Measurements from ENCODE around the gene TRABD2A. TPM values are rescaled to one million over a fixed set of nuclear protein-coding genes. Genes with fewer than 3 reads are reported as not detected.

The TRABD2A gene, protein sequence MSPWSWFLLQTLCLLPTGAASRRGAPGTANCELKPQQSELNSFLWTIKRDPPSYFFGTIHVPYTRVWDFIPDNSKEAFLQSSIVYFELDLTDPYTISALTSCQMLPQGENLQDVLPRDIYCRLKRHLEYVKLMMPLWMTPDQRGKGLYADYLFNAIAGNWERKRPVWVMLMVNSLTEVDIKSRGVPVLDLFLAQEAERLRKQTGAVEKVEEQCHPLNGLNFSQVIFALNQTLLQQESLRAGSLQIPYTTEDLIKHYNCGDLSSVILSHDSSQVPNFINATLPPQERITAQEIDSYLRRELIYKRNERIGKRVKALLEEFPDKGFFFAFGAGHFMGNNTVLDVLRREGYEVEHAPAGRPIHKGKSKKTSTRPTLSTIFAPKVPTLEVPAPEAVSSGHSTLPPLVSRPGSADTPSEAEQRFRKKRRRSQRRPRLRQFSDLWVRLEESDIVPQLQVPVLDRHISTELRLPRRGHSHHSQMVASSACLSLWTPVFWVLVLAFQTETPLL
- polyA plus RNA-seq (2013), result 10.7 and 12.4 TPM in 2 replicates

DNA sequence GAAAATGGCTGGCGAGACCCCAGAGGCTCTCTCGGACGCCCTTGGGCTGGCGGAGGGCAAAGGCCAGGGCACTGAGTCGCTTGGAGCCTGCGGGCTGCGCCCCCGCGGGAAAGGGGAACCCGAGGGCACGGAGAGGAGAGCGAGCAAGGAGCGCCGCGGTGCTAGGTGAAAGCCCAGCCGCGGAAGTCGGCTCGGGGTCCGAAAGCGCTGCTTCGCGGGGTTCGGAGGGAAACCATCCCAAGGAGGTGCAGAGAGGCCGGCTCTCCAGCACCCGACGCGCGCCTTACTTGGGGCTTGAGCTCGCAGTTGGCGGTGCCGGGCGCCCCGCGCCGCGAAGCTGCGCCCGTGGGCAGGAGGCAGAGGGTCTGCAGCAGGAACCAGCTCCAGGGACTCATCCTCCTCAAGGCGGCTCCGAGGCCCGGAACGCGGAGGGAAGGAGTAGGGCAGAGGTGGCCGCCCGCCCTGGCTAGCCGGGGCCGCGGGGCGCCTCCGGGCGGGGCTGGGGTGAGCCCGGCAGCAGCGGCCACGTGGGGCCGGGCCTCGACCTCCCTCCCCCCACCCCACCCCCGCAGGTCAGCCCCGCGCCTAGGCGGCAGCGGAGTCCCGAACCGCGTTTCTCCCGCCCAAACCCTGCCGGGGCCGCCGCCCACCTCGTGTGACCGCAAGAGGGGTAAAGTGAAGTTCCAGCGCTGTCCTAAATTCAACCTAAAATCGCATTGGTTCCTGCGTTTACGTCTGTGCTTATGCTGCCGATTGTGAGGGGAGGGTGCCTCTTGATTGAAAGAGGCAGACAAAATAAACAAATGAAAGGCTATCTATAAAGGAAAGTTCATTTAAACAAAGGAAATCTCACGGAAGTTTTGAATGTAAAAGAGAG is at the start of gene TRABD2A:
TRABD2A (minus strand) TSS at position 440 of the 877 bp plus-strand sequence; CDS start at position 395, 45 bp downstream.
- Histone ChIP-seq H3K4me3 (ENCODE audit: low read depth, low read length) (peak within 1 kb of the TSS; percentile 67), H3K4me2 (ENCODE audit: low read length) (peak within 1 kb of the TSS; percentile 94), H3K27me3 (ENCODE audit: insufficient read depth, low read length) (peaks cover 26% of the 10 kb centered on the region), H3K23ac (ENCODE audit: low read length) (no peak within 1 kb of the TSS), H3K9me3 (ENCODE audit: insufficient read depth, low read depth, low read length) (peaks cover 1% of the 10 kb centered on the region), H3K9ac (ENCODE audit: low read length) (no peak within 1 kb of the TSS), H2BK12ac (ENCODE audit: low read length) (no peak within 1 kb of the TSS), H3K4ac (ENCODE audit: low read depth, low read length) (no peak within 1 kb of the TSS), H4K8ac (ENCODE audit: low read depth, low read length) (peak within 1 kb of the TSS; percentile 17), H3K79me1 (ENCODE audit: low read length) (peaks cover 4% of the 10 kb centered on the region), H4K12ac (ENCODE audit: low read depth, low read length) (no peak within 1 kb of the TSS), H2BK5ac (ENCODE audit: low read depth, low read length, poor library complexity) (no peak within 1 kb of the TSS), H3K36me3 (ENCODE audit: control insufficient read depth in 1 of 2, insufficient read depth in 2 of 2, low read length in 2 of 2) (peaks cover 0 to 2% of the 10 kb centered on the region in 2 experiments), H4K91ac (ENCODE audit: low read depth, low read length) (peak within 1 kb of the TSS; percentile 8), H2AFZ (ENCODE audit: insufficient read depth, low read length, poor library complexity) (peak within 1 kb of the TSS; percentile 72), H3K18ac (ENCODE audit: low read length) (peak within 1 kb of the TSS; percentile 11), H2AK5ac (ENCODE audit: low read length) (no peak within 1 kb of the TSS), H3K27ac (ENCODE audit: low read depth, low read length) (no peak within 1 kb of the TSS), H3K14ac (ENCODE audit: low read length) (no peak within 1 kb of the TSS), H2BK120ac (ENCODE audit: insufficient read depth, low read length, poor library complexity) (peak within 1 kb of the TSS; percentile 35), H3K79me2 (ENCODE audit: control insufficient read depth, insufficient read depth, low read length, poor library complexity) (peaks cover 2% of the 10 kb centered on the region), H3K4me1 (ENCODE audit: control insufficient read depth in 1 of 2, insufficient read depth in 2 of 2, low read length in 2 of 2) (peaks cover 5% of the 10 kb centered on the region in 2 experiments)
- WGBS (ENCODE audit: extremely low coverage, insufficient coverage, insufficient read length), result no CpG with 5 or more reads among the region's 77 CpGs
- peak in 1 of 2 donors; percentile 63 for DNase-seq

DNA sequence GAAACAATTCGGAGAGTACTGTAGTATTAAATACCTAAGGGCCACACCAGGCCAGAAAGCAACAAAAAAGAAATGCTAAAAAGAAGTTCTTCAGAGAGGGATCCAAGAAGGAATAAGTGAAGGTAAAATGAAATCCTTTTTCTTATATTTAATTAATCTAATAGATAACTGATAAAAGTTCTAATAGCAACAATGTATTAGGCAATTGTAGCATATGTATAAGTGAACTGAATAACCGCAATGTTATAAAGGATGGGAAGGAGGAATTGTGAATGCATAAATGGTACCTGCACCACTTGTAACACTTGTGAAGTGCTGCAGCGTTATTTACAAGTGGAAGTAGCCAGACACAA is 46.4 kb upstream of the TRABD2A start:
- Histone ChIP-seq H3K4me1 (ENCODE audit: control insufficient read depth in 1 of 2, insufficient read depth in 2 of 2, low read length in 2 of 2) (peaks cover 4 to 7% of the 10 kb centered on the region in 2 experiments), H2BK12ac (ENCODE audit: low read length) (no peak overlapping the region), H2AFZ (ENCODE audit: insufficient read depth, low read length, poor library complexity) (no peak overlapping the region), H3K79me2 (ENCODE audit: control insufficient read depth, insufficient read depth, low read length, poor library complexity) (no peaks in the 10 kb centered on the region), H3K36me3 (ENCODE audit: control insufficient read depth in 1 of 2, insufficient read depth in 2 of 2, low read length in 2 of 2) (no peaks in the 10 kb centered on the region), H3K79me1 (ENCODE audit: low read length) (no peaks in the 10 kb centered on the region), H3K9ac (ENCODE audit: low read length) (no peak overlapping the region), H4K91ac (ENCODE audit: low read depth, low read length) (no peak overlapping the region), H3K4ac (ENCODE audit: low read depth, low read length) (no peak overlapping the region), H3K4me2 (ENCODE audit: low read length) (no peak overlapping the region), H3K9me3 (ENCODE audit: insufficient read depth, low read depth, low read length) (no peaks in the 10 kb centered on the region), H2BK5ac (ENCODE audit: low read depth, low read length, poor library complexity) (no peak overlapping the region), H2BK120ac (ENCODE audit: insufficient read depth, low read length, poor library complexity) (no peak overlapping the region), H4K8ac (ENCODE audit: low read depth, low read length) (no peak overlapping the region), H2AK5ac (ENCODE audit: low read length) (no peak overlapping the region), H3K4me3 (ENCODE audit: low read depth, low read length) (no peak overlapping the region), H3K14ac (ENCODE audit: low read length) (no peak overlapping the region), H3K23ac (ENCODE audit: low read length) (no peak overlapping the region), H3K18ac (ENCODE audit: low read length) (no peak overlapping the region), H3K27ac (ENCODE audit: low read depth, low read length) (no peak overlapping the region), H3K27me3 (ENCODE audit: insufficient read depth, low read length) (no peaks in the 10 kb centered on the region), H4K12ac (ENCODE audit: low read depth, low read length) (no peak overlapping the region)
- no peak for DNase-seq
- no CpG with 5 or more reads among the region's 3 CpGs for WGBS (ENCODE audit: extremely low coverage, insufficient coverage, insufficient read length)

DNA sequence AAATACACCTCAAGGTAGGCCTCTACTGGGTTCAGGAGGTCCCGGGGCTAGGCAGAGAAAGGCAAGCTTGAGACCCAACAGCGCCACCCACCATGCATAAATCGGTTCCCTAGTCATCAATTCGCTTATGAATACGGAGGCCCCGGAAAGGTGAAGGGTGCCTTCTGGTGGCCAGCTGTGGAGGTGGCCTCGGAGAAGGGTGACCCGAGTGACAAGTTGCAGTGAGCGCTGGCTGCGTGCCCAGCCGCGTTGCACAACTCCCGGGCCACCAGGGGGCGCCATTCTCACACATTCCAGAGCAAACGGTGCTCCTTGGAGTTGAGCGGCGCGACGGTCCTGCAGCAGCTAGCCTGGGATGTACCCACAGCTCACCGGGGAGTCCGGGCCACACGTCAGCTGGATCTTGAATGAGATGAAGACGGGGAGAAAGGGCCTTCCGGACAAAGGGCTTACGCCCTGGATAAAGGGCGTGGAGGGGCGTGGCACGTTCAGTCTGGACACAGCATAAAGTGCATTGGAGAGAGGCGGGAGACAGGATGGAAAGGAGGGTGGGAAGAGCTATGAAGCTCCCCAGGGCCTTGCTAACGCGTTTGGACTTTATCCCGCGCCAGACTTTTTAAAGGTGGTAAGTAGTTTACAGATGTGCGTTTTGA is 45.0 kb upstream of the TRABD2A start:
- peak; percentile 98 to 100 for DNase-seq
- Histone ChIP-seq H2AK5ac (ENCODE audit: low read length) (no peak overlapping the region), H3K79me2 (ENCODE audit: control insufficient read depth, insufficient read depth, low read length, poor library complexity) (no peaks in the 10 kb centered on the region), H3K4me1 (ENCODE audit: control insufficient read depth in 1 of 2, insufficient read depth in 2 of 2, low read length in 2 of 2) (peaks cover 3 to 4% of the 10 kb centered on the region in 2 experiments), H3K4me2 (ENCODE audit: low read length) (peak overlapping the region; percentile 67), H3K27me3 (ENCODE audit: insufficient read depth, low read length) (no peaks in the 10 kb centered on the region), H3K18ac (ENCODE audit: low read length) (no peak overlapping the region), H3K27ac (ENCODE audit: low read depth, low read length) (no peak overlapping the region), H3K79me1 (ENCODE audit: low read length) (no peaks in the 10 kb centered on the region), H3K9me3 (ENCODE audit: insufficient read depth, low read depth, low read length) (no peaks in the 10 kb centered on the region), H2AFZ (ENCODE audit: insufficient read depth, low read length, poor library complexity) (no peak overlapping the region), H3K4ac (ENCODE audit: low read depth, low read length) (no peak overlapping the region), H3K23ac (ENCODE audit: low read length) (no peak overlapping the region), H2BK5ac (ENCODE audit: low read depth, low read length, poor library complexity) (no peak overlapping the region), H3K36me3 (ENCODE audit: control insufficient read depth in 1 of 2, insufficient read depth in 2 of 2, low read length in 2 of 2) (no peaks in the 10 kb centered on the region), H3K9ac (ENCODE audit: low read length) (no peak overlapping the region), H4K8ac (ENCODE audit: low read depth, low read length) (no peak overlapping the region), H3K4me3 (ENCODE audit: low read depth, low read length) (no peak overlapping the region), H2BK12ac (ENCODE audit: low read length) (no peak overlapping the region), H4K91ac (ENCODE audit: low read depth, low read length) (no peak overlapping the region), H3K14ac (ENCODE audit: low read length) (no peak overlapping the region), H2BK120ac (ENCODE audit: insufficient read depth, low read length, poor library complexity) (no peak overlapping the region), H4K12ac (ENCODE audit: low read depth, low read length) (no peak overlapping the region)
- WGBS (ENCODE audit: extremely low coverage, insufficient coverage, insufficient read length), result no CpG with 5 or more reads among the region's 34 CpGs

DNA sequence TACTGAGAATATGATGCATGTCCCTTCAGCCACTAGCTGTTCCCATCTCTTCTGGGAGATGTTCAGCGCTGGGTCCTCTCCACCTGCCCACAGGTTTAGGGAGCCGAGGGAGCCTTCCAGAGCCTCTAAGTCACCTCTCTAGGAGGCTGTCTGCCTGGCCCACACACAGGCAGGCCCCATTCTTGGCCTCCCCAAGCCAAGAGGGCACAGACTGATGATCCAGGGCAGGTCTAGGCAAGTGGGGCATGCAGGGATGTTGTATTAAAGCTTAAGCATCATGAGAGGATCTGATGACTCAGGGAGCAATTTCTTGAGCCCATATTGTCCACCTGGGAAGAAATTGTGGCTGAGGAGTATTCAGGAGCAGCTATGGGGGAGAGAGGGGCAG is 44.4 kb upstream of the TRABD2A start:
- H3K9ac ChIP-seq (ENCODE audit: low read length), result no peak overlapping the region
- no peak overlapping the region for H4K12ac ChIP-seq (ENCODE audit: low read depth, low read length)
- no peaks in the 10 kb centered on the region for H3K79me2 ChIP-seq (ENCODE audit: control insufficient read depth, insufficient read depth, low read length, poor library complexity)
- peaks cover 4 to 5% of the 10 kb centered on the region in 2 experiments for H3K4me1 ChIP-seq (ENCODE audit: control insufficient read depth in 1 of 2, insufficient read depth in 2 of 2, low read length in 2 of 2)
- H3K27me3 ChIP-seq (ENCODE audit: insufficient read depth, low read length), result no peaks in the 10 kb centered on the region
- DNase-seq, result no peak
- H2AK5ac ChIP-seq (ENCODE audit: low read length), result peak overlapping the region; percentile 32
- no peak overlapping the region for H3K27ac ChIP-seq (ENCODE audit: low read depth, low read length)
- H3K36me3 ChIP-seq (ENCODE audit: control insufficient read depth in 1 of 2, insufficient read depth in 2 of 2, low read length in 2 of 2), result no peaks in the 10 kb centered on the region
- peak overlapping the region; percentile 38 for H2BK12ac ChIP-seq (ENCODE audit: low read length)
- no peaks in the 10 kb centered on the region for H3K9me3 ChIP-seq (ENCODE audit: insufficient read depth, low read depth, low read length)
- no peak overlapping the region for H2AFZ ChIP-seq (ENCODE audit: insufficient read depth, low read length, poor library complexity)
- no peak overlapping the region for H3K4me2 ChIP-seq (ENCODE audit: low read length)
- no peak overlapping the region for H3K4me3 ChIP-seq (ENCODE audit: low read depth, low read length)
- H3K14ac ChIP-seq (ENCODE audit: low read length), result no peak overlapping the region
- H3K18ac ChIP-seq (ENCODE audit: low read length), result no peak overlapping the region
- H4K91ac ChIP-seq (ENCODE audit: low read depth, low read length), result no peak overlapping the region
- peak overlapping the region; percentile 26 for H4K8ac ChIP-seq (ENCODE audit: low read depth, low read length)
- WGBS (ENCODE audit: extremely low coverage, insufficient coverage, insufficient read length), result no CpG with 5 or more reads among the region's 2 CpGs
- H2BK5ac ChIP-seq (ENCODE audit: low read depth, low read length, poor library complexity), result no peak overlapping the region
- no peak overlapping the region for H3K23ac ChIP-seq (ENCODE audit: low read length)
- H2BK120ac ChIP-seq (ENCODE audit: insufficient read depth, low read length, poor library complexity), result no peak overlapping the region
- H3K4ac ChIP-seq (ENCODE audit: low read depth, low read length), result no peak overlapping the region
- H3K79me1 ChIP-seq (ENCODE audit: low read length), result peaks cover under 1% of the 10 kb centered on the region

Measured in trophoblast cell (in vitro differentiated cells and primary cell).